Urothelium cell line (cell line): ENCODE data around the gene GRAMD1A.

ENCODE experiments used
- DNase-seq: peaks from one replicate; pipeline ENCODE4 v3.0.0; 2011; ENCODE audit warnings: low spot score, mixed read lengths
- FAIRE-seq: peaks from 2 replicates; lab custom pipeline; 2011; peaks lifted over from hg19 to GRCh38; lab: Jason Lieb, UNC

The GRAMD1A gene

GRCh38 chr19:35033067-35034004 is 33.2 kb downstream of the GRAMD1A start:
- FAIRE-seq (no peak), DNase-seq (no peak)

DNA sequence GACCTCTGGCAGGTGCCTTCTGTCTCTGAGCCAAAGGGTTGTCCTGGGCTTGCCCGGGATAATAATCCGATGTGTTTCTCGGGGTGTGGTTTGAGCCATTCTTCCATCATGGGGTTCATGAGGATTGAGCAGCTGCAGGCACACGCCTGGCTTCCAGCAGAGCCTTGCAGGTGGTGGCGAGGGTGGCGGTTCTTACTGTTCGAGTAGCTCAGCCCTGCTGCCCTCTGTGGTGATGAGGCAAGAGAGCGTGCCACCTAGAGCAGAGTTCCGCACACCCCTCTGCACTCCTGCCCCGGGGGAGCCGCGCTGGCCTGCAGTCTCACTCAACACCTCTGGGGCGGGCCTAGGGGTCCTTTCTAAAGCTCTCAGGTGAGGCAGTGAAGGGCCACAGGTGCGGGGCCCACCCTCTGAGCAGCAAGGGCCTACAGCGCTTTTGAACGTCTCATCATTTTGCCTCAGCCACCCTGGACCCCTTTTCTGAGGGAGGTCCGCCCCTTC is 33.9 kb downstream of the GRAMD1A start:
- no peak for FAIRE-seq
- no peak for DNase-seq

DNA sequence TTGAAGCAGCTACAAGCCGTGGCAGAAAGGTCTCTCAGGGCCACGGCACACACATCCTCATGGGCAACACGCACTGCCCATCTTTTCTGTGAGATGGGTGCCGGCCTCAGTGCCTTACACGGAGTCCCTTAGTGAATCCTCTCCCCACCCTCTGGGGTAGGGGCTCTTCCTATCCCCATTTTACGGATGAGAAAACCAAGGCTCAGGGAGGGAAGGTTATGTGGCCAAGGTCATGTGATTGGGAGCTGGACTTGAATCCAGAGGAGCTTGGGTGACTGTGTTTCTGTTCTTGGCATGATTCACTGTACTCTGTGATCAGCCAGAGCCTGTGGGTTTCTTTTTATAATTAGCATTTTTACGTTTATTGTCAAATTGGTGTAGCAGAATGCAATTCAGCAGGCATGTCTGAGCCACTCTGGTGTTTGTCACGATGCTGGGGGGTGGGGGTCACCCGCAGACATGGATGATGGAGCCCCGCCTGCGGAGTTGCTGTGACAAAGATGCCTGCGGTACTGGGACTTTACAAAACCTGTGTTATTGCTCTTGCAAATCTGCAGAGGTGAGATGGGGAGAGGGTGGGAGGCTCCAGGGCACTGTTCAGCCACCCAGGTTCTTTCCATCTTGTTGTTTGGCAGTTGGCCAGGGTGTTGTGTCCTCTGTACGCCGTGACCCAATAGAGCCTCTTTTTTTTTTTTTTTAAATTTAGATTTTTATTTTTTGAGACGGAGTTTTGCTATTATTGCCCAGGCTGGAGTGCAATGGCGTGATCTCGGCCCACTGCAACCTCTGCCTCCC is 34.7 kb downstream of the GRAMD1A start:
- no peak for DNase-seq
- no peak for FAIRE-seq

DNA sequence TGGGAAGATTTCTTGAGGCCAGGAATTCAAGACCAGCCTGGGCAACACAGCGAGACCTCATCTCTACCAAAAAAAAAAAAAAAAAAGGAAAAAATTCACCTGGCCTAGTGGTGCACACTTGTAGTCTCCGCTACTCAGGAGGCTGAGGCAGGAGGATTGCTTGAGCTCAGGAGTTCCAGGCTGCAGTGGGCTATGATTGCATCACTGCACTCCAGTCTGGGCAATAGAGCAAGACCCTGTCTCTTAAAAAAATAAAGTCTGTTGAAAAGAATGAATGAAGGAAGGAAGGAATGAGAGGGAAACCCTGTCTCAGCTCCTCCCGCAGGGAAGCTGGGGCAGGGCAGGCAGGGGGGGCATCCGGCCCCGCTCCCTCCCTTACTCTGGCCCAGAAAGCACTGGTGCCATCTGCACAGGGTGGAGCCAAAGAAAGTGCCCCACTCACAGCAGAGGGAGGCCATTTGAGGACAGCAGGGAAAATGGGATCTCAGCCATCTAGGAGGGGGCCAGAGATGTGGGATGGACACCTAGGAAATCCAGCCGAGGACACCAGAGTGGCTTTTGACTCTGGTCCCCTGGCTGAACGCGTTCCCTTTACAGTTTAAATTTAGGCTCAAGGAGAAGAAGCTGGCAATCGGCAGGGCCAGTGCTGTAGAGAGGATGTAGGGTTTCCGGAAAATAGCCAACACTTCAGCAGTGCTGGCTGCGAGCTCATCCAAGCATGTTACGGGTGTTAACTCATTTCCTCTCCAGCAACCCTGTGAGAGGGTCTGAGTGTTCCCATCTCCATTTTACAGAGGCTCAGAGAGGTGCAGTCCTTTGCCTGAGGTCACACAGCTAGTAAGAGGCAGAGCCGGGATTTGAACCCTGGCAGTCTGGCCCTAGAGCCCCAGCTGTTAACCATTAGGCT is 37.8 kb downstream of the GRAMD1A start:
- FAIRE-seq: no peak
- no peak for DNase-seq

- no peak for DNase-seq
These were observed 38.7 kb downstream of the GRAMD1A start for GRCh38 chr19:35038623-35039512.

GRCh38 chr19:35039881-35040825 is 40.0 kb downstream of the GRAMD1A start:
- FAIRE-seq: no peak

More at GRCh38 chr19:35038623-35039512, 38.7 kb downstream of the GRAMD1A start:
- FAIRE-seq: peak; percentile 71

GRCh38 chr19:35040826-35041547 is 40.9 kb downstream of the GRAMD1A start:
- no peak for FAIRE-seq

More at GRCh38 chr19:35039881-35040825, 40.0 kb downstream of the GRAMD1A start:
- DNase-seq: no peak

DNA sequence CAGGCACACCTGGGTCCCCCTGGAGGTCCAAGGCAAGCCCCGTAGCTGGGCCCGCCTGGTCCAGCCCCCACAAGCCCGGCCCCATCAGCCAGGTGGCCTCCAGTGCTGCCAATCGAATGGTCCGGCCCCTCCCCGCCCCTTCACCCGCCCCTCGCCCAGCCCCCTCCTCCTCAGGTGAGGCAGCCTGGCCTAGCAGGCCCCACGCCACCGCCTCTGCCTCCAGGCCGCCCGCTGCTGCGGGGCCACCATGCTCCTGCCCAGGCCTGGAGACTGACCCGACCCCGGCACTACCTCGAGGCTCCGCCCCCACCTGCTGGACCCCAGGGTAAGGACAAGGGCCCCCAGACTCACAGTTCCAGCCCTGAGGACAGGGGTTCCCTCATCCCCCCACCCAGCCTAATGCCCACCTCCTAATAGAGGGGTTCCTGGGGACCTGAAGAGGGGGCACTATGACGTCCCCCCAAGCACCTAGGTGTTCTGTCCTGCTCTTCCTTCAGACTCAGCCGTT is 41.5 kb downstream of the GRAMD1A start, which contains the start of gene HPN:
Gene HPN, plus strand, starts transcription at position 174 of the 508 bp plus-strand sequence. CDS start 786 bp downstream, outside the sequence.
- FAIRE-seq (no peak), DNase-seq (no peak)

More at GRCh38 chr19:35040826-35041547, 40.9 kb downstream of the GRAMD1A start:
- no peak for DNase-seq

- FAIRE-seq: no peak
- DNase-seq: no peak
These were observed 42.1 kb downstream of the GRAMD1A start for GRCh38 chr19:35042056-35042730.

DNA sequence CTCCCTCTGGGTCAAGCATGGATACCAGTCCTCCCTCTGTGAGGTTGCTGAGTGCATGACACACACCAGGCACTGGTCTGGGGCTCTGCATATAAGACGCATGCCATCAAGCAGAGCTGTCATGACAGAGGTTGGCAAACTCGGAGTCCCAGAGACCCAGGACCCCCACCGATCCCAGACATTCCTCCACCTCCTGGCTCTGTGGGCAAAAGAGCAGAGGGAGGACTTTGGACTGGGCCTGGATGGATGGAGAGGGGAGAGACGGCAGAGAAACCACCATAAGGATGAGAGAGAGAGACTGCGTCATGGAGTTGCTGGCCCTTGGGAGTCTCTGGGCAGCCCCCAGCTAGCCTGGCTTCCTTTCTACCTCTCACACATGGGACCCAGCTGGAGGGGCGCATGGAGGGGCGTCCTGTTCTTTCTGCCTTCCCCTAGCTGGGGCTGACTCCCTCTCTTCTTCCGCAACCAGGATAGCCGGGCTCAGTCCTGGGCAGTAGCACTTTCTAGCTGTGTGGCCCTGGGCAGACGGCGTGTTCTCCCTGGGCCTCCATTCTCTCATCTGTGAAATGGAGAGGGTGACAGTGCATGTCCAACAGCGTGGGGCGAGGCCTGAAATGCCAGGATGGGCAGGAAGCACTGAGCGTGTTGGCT is 43.0 kb downstream of the GRAMD1A start:
- no peak for FAIRE-seq
- DNase-seq: no peak

DNA sequence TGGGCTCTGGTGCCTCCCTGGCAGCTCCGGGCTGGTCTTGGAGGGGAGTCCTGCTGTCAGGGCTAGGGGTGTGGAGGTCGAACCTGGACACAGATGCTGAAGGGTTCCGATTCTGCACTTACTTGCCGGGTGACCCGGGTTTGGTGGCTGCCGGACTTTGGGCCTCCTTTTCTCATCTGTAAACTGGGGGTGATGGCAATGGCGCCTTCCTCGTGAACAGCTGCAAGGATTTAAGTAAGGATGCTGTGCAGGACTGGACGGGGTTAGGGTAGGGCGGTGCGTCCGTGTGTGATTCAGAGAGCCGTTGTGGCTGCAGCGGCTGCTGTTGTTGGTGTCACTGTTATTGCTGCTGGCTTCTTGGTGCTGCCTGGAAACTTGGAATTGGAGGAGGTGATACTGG is 43.8 kb downstream of the GRAMD1A start:
- no peak for DNase-seq
- FAIRE-seq: no peak

DNA sequence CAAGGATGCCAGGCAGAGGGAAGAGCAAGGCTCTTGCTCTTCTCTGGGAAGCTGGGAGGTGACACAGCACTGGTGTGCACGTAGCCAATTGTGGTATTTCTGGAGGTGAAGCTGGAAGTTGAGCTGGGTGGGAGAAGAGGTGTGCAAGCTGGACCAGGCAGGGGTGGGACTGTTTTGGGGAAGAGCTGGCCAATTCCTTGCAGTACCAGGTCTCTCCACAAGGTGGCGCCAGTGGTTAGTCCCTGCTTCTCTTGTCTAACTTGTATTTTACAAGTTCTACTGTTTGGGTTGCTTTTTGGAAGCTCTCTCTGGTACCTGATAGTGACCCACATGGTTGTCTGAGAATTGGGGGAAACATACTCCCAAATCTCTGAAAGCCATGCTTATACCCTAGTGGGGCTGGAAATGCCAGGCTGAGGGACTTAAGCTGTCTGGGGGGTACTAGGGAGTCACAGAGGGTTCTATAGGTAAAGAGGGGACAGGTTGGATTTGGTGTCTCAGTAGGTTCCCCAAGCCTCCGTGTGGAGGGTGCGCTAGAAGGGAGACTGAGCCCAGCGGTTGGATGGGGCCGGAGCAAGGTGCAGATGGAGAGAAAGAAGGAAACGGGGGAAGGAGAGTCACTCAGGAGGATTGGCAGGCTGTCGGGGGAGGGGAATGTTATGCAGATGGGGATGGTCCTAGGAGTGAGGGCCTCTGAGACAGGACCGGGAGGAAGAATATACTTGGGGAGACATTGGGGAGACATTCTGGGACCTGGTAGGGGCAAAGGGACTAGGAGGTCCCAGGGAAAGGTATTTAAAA is 44.4 kb downstream of the GRAMD1A start:
- no peak for FAIRE-seq
- peak; percentile 79 for DNase-seq

GRCh38 chr19:35045667-35046300 is 45.7 kb downstream of the GRAMD1A start:
- DNase-seq: peak; percentile 48
- FAIRE-seq: no peak

DNA sequence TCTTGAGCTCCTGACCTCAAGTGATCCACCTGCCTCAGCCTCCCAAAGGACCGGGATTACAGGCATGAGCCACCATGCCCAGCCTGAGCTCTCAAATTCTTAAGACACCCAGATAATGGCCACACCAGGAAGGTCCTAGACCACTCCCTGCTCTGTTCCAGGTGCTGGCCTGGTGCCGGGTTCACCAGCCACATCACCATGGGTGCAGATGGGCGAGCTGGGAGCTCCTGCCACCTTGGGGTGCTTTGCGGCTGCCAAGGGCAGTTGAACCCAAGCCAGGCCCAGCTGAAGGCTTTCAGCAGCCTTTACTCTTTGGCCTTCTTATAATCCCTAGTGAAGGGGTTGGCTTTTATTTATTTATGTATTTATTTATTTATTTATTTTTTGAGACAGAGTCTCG is 46.3 kb downstream of the GRAMD1A start:
- FAIRE-seq (no peak), DNase-seq (no peak)

DNA sequence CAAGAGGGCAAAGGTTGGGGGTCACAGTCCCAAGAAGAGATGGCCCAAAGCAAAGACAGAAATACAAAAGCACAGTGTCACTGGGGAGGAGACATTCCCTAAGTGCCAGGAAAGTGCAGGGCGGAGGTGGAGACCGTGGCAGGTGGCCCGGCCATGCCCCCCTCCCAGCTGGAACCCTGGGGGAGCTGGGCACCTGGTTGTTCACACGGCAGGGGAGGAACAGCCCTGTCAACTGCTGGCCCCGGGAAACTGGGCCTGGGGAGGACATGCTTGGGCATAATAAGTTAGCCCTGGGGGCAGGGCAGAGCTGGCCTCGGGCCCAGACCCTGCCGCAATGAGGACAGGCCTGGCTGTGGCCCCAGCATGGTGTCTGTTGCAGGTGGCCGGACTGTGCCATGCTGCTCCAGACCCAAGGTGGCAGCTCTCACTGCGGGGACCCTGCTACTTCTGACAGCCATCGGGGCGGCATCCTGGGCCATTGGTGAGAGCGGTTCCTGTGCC is 48.8 kb downstream of the GRAMD1A start:
- FAIRE-seq: no peak
- DNase-seq: no peak
